HG03520 (cell line): Measurements from ENCODE around the gene SF3B2.

ENCODE experiments used
- ATAC-seq: cut with Tn5 transposase; IDR thresholded peaks from one replicate; pipeline ENCODE4 v1.9.1; 2021; ENCODE audit warnings: mild to moderate bottlenecking, moderate library complexity; ENCODE audit not compliant: unreplicated experiment

Gene SF3B2

DNA sequence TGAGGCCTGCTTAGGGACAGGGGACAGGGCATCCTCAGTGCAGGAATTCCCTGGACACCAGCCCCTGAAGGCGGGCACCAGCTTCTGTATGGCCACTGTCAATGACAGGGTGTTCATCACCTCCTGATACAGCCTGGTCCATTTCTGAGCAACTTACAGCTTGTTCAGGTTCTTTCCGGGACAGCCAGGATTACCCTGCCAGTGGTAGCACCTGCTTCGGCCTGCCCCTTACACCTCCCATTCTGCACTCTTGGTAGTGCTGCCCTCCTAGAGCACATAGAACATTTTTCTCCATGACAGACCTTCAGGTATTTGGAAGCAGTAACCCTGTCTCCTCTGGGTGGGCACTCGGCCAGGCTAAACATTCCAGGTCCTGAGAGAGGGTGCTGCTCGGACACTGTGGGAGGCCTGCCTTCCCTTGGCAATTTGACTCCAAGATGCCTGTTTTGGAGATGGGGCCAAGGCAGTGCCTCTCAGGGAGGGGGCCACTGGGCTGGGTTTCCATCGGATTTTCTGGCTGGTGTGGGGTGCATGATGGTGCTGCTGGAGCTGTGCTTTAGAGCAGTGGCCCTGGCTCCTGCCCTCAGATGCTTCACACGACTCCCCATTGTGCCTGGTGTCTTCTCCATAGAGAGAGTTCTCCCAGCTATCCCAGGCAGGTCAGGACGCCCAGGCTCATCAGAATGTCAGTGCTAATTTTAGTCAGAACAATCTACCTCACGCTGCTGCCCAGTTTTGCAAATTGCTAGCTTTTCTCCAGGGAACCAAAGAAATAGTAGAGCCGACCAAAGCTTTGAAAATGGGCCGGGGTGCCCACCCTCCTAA, 4.4 kb upstream of the SF3B2 start:
- ATAC-seq = no peak

DNA sequence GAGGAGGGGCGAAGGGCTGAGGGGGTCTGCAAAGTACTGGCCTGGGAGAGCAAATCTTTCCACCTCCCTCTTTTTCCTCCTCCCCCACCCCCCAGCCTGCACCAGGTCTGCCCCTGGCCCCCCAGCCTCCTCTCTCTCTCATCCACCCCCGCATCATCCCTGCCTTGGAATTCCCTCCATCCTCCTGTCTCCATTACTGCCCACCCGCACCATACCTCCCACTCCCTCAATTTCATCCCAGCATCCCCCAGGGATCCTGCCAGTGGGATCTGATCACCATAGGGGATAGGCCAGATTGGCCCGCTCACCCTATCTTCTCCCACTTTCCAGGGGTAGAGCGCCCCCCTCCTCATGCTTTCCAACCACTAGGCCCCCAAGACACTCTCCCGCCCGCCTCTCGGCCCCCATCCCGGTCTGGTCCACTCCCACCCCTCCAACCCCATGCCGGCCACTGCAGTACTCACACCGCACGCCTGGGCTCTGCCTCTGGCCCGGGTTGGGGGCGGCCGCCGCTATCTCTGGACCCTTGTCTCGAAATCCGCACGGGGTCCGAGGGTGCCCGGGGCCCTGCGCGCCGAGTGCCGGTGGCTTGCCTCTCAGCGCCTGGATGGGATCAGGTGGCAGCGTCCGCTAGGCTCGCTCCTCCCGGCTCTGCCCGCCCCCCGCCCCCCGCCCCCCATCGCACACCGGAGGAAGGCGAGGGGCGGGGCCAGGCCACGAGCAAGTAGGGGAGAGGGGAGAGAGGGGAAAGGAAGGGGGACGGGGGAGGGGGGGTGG, 3.4 kb upstream of the SF3B2 start, which contains the start of gene GAL3ST3:
TSS of gene GAL3ST3 (minus strand) at position 615 of the 777 bp plus-strand sequence. CDS start 3,746 bp downstream, outside the sequence.
- no peak for ATAC-seq

DNA sequence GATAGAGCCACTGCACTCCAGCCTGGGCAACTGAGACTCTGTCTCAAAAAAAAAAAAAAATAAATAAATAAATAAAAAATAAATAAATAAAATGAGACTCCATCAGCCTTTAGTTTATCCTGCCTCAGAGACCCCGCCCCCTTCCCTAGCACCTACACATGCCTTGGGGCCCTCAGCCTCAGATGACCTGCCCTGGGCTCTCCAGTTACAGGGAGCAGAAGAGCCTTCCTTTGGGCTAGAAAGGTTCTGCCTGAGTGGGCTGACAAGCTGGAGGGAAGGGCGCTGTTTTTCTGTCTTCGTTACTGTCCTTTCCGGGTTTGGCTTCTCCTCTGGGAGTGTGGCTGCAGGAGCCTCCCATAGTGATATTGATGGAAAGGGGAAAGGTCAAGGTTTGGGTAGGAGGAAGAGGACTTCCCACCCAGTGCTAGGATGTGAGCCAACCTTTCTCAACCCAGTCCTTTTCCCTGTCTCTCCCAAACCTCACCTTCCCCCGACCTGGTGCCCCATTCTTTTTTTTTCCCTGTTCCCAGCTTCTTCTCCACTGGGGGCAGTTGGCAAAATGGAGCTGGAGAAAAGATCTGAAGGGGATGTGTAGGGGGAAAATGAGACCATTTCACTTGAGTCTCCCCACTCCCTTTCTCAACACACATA, 1.5 kb upstream of the SF3B2 start:
- ATAC-seq = no peak

DNA sequence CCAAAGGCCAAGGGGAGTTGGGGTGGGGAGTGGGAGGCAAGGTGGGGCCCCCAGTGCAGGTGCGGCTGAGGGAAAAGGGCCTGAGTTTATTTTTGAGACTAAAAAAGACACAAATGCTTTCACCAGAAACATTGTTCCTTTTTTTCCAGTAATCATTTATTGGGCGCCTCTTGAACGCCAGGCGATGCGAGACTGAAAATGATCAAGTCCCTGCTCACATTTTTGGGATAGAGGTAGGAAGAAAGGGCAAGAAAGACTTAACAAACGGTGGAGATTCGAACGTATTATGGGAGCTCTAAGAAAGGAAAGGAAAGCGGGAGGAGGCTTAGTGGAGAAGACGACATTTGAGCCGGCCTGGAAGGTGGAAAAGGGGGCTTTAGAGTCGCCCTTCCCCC, 796 bp upstream of the SF3B2 start:
- ATAC-seq = no peak

DNA sequence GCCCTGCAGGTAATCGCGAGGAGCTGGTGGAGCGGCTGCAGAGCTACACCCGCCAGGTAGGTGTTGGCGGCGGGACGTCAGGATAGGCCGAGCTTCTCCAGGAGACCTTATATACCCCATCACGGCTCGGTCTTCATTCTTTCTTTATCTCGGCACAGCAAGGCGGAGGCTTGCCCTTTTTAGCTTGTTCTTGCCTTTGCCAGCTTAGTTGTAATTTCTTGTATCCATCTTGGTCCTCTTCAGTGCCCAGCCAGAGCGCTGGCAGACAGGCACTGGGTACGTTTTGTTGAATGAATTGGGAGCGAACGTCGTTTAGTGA, 459 bp downstream of the SF3B2 start:
- ATAC-seq = no peak

DNA sequence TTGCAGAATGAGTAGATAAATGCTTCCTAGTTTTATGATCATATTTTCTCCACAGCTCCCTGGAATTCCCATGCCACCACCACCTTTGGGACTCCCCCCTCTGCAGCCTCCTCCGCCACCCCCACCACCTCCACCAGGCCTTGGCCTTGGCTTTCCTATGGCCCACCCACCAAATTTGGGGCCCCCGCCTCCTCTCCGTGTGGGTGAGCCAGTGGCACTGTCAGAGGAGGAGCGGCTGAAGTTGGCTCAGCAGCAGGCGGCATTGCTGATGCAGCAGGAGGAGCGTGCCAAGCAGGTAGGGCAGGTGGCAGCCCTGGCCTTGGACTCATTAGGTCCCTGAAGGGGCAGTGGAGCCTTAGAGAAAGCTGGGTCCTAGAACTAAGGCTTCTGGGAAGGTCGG, 2.9 kb downstream of the SF3B2 start:
- no peak for ATAC-seq

DNA sequence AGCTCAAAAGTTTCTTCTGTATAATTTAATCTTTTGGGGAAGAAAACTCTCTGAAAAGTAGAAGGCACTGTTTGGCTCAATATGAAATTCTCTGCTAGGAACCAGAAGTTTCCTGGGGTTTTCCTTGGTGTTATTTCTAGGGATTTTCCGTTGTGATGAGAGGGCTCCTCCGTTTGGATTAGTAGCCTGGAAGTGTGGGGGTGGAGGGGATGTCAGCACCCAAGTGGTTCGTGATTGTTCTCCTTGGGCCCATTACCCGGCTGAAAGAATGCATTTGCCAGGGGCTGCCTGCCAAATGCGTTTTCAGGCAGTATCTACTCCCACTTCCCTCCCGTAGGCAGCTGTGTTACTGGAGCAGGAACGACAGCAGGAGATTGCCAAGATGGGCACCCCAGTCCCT, 4.3 kb downstream of the SF3B2 start:
- ATAC-seq = no peak

DNA sequence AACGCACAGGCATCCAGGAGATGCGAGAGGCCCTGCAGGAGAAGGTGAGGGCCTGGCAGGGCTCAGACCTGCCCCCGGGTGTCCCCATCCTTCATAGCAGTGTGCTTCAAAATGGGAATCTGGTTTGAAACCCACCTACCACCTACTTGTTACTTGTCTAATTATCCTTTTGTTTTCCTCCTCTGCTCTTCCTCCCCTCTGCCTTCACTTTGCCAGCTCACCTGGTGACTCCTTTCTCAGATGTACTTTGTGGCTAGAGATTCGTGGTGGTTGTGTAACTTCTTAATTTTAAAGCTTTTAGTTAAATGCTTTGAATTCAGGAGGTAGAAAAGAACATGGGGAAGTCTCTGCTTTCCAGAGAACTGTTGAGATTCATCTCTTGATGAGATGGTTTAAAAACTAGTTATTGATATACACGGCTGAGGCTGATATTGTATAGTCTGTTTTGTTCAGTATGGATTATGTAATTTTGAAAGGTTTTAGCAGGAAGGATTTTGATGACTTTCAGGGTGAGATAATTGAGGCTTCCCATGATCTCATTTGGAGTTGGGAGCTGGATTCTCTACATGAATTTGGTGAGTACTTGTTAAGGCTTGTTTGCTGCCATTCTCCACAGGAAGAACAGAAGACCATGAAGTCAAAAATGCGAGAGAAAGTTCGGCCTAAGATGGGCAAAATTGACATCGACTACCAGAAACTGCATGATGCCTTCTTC, 8.0 kb downstream of the SF3B2 start:
- ATAC-seq = no peak

DNA sequence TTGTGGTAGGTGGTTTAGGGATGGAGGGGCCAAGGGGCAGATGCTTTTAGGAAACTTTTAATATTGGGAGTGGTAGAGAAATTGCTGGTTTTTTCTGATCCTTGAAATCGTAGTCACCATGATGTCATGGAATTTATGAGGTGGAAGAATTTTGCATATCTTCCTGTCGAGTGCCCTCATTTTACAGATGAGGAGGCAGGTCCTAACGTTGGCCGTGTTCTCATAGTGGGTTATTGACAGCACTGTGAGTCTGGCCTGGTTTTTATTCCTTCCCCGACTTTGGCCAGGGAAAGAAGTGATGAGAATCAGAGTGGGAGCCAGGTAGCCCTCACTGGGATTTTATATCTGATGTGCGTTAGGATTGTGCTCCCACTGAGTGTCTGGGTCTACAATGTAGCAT, 9.1 kb downstream of the SF3B2 start:
- no peak for ATAC-seq

DNA sequence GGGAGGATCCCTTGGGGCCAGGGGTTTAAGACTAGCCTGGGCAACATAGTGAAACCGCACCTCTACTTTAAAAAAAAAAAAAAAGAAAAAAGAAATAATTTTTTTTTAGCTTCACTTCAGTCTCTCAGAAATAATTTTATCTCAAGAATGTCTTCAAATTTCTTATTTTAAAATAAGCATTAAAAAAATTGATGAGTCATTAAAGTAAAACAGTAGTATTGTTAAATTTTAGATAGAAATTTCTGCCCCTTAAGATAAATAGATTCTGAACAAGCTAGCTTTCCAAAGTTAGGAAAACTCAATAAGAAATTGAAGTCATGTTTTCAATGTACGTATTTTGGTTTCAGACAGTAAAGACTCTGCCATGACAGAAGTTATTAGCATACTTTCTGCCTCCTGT, 10.2 kb downstream of the SF3B2 start:
- ATAC-seq = no peak

DNA sequence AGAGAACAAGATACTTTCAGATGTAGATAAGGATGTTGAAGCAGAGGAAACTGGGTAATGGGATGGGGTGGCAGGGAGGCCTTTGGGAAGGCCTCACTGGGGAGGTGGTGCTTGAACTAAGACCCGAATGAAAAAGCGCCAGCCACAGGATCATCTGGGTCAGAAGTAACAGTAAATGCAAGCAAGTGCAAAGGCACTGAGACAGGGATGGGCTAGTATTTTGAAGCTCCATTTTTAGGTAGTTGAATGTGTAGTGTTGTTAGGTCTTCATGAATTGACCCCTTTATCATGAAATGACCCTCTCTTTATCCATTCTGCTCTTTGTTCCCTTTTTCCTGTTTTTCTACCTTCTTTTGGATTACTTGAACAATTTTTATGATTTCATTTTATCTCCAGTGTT, 11.7 kb downstream of the SF3B2 start:
- no peak for ATAC-seq

DNA sequence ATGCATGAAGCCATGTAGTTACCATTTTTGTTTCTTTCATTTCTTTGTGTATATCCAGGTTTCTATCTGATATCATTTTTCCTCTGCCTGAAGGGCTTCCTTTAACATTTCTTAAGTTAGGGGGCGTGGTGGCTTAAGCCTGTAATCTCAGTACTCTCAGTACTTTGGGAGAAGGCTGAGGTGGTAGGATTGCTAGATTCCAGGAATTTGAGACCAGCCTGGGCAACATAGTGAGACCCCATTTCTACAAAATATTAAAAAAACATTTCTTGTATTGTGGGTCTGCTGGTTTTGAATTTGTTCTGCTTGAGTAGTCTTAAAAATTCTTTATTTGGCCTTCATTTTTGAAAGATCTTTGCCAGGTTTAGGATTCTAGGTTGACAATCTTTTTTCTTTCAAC, 12.4 kb downstream of the SF3B2 start:
- no peak for ATAC-seq

DNA sequence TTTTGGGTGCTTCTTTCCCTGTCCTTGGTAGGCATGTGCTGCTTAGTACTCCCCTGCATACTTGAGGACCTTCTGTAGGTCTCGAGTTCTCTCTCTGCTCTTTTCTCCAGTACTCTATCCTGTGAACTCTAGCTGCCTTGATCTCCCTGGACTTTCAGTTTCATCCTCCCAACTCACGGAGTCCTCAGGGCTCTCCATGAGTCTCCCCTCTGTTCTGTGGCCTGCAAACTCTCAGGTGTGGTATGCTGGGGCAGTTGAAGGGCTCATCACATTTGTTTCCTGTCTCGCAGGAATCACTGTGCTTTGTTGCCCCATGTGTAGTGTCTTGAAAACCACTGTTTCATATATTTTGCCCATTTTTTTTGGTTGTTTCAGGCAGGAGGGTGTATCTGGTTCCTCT, 14.6 kb downstream of the SF3B2 start:
- no peak for ATAC-seq

DNA sequence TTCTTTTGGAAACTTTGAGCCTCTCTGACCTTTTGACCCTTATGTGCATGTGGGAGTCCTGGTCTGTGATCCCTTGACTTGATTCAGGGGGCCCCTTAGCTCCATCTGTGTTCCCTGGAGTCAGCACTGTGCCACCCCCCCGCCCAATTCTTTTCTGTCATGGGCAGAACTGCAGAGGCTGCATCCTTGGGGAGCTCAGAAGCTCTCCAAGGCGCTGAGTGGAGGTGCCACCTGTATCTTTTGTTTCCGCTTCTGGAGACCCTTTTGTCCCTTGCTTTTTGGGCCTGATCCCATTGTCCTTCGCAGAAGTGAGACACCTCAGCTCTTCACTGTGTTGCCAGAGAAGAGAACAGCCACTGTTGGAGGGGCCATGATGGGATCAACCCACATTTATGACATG, 15.5 kb downstream of the SF3B2 start:
- ATAC-seq = no peak

DNA sequence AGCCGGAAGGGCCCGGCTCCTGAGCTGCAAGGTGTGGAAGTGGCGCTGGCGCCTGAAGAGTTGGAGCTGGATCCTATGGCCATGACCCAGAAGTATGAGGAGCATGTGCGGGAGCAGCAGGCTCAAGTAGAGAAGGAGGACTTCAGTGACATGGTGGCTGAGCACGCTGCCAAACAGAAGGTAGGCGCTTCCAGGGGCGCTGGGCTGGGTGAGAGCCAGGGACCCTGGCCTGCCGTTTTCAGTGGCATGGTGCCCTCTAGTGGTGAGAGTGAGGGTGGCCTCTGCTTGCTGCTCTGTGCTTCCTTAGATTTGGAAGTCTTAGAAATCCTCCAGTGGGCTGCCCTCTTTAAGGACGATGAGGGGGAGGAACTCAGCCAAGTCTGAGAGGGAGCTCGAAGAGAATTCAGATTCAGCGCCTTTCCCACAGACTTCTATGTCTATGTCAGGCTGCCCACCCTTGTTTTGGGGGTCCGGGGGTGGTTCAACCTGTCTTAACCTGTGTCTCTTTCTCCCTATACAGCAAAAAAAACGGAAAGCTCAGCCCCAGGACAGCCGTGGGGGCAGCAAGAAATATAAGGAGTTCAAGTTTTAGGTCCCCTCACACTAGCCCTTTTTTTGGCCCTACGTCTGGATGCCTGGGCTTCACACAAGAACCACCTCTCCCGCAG, 16.1 kb downstream of the SF3B2 start:
- no peak for ATAC-seq

DNA sequence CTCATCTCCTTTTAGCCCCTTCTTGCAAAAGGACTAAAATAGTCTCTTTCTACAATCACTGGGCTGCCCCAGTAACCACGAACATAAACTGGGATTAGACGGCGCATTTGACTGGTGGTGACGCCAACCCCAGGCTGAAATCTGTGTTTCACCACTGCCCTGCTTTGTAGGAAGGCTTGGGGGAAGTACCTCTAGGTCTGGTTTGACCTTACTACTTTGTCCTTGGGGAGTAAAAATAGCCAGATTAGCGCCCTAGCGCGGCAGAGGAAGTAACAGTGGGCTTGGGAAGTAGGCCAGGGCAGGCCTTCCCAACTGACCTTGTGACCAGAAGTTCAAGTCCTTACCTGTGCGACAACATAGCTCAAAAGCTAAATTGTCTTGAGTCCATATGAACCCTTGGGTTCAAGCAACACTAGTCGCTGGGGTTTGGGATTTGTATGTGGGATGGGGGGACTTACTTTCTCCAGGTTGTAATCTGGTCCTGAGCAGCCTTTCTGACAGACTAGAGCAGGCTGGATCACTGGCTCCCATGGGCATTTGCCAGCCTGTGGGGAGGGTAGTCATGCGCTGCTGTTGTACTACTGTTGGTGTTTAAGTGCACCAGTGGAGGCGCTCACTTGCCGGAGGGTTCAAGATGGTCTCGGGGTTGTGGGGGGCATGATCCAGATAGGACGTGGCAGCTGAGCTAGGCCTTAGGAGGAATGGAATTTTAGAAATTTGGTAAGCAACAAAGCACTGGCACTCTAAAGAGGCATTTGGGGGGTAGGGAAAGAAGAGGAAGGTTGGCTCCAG, 17.0 kb downstream of the SF3B2 start:
- ATAC-seq = peak; percentile 2

DNA sequence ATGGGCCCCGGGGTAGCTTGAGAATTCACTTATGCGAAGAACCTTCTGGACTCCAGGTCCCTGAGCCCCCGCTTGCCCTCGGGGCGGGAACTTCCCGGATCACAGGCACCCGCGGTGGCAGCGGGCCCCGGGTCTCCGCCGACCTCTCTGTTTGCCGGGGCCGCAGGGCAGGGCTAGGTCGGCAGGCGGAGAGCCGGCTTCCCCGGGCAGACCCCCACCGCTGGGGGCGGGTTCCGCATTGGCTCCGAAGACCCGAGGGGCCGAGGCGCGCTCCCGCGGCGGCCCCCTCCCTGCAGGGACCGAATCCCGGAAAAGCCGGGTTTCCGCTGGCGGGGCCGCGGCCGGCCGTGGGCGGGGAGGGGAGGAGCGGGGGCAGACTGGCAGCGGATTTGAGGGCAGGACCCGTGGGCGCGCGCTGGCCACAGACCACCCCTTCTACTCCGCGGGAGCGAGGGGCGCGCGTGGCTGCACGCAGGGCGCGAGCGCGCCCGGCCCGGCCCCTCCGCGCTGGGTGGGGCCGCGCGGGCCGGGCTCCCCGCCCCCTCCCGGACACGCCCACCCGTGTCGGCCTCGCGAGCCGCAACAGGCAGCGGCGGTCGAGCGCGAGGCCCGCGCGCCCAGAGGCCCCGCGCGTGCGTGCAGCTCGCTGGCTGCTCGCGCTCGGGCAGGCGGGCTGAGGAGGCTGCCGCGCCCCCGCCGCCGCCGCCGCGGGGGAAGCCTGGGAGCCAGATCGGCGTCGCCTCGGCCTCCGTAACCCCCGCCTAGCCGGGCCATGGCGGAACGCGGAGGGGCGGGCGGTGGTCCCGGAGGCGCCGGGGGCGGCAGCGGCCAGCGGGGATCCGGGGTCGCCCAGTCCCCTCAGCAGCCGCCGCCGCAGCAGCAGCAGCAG, 17.8 kb downstream of the SF3B2 start, which contains the start of gene PACS1:
TSS of gene PACS1 (plus strand) at position 558 of the 889 bp plus-strand sequence. CDS start at position 773, 215 bp downstream.
- ATAC-seq = peak; percentile 31

DNA sequence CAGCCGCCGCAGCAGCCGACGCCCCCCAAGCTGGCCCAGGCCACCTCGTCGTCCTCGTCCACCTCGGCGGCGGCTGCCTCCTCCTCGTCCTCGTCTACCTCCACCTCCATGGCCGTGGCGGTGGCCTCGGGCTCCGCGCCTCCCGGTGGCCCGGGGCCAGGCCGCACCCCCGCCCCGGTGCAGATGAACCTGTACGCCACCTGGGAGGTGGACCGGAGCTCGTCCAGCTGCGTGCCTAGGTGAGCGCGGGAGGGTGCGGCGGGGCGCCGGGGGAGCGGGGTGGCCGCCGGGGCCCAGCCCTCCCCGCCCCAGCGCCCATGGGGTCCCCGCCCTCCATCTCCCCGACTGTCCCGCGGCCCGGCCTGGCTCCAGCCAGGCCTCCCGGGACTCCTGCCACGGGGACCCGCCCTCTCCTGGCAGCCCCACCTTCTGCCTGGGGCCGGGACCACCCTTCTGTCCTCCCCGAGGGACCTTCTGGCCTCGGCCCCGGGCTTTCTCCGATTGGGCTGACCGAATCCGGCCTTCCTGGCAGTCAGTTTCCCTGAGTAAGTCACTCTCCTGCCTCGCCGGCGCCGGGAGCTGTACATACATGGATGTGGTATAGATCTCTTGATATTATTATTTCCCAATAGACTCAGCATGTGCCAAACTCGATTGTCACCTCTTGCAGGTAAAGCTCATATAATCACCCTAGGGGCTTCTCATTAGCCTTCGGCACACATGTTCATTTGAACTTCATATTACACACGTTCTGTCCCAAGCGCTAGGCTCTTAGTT, 18.6 kb downstream of the SF3B2 start:
- ATAC-seq = peak; percentile 5
